ENCODE data around the gene NOA1. TPM values are rescaled to one million over a fixed set of nuclear protein-coding genes. Genes with fewer than 3 reads are reported as not detected.

NOA1 gene
- 18.6 and 37.3 TPM in 2 replicates for total RNA-seq

GRCh38 chr4:56977321-56978012 is at the start of gene NOA1:
NOA1 (minus strand) TSS chr4:56977606; CDS start chr4:56977585, 21 bp downstream.

GRCh38 chr4:56978750-56979303 is 1.4 kb upstream of the NOA1 start, which contains the start of gene POLR2B:
POLR2B (plus strand) TSS chr4:56978896; CDS start chr4:56978986, 90 bp downstream.

Other genes with a start within 250 kb of the NOA1 start
- not detected in 2 replicates for gene SPINK2, start 155.9 kb downstream of the NOA1 start, total RNA-seq
- gene REST, start 69.7 kb downstream of the NOA1 start, total RNA-seq = 21.1 and 21.7 TPM in 2 replicates
- 102 and 136 TPM in 2 replicates for gene POLR2B, start 1.3 kb upstream of the NOA1 start, total RNA-seq
- gene IGFBP7, start 132.8 kb upstream of the NOA1 start, total RNA-seq = 148 and 501 TPM in 2 replicates